ENCODE data around the gene TMEM63B.

- TF ChIP-seq ARNTL (CRISPR knock-in tag; IDR thresholded peaks at IDR 0.05; ENCODE audit: borderline replicate concordance, low read depth) (no peak), POU6F1 (CRISPR knock-in tag; IDR thresholded peaks at IDR 0.05; ENCODE audit: borderline replicate concordance, low read depth) (no peak), OSR1 (CRISPR knock-in tag; IDR thresholded peaks at IDR 0.05) (no peak), ZFP30 (CRISPR knock-in tag; IDR thresholded peaks at IDR 0.05) (no peak), TCF4 (CRISPR knock-in tag; IDR thresholded peaks at IDR 0.05; ENCODE audit: borderline replicate concordance) (no peak), ZC3H10 (CRISPR knock-in tag; IDR thresholded peaks at IDR 0.05) (no peak)
- TF ChIP-seq, protein P1, sequence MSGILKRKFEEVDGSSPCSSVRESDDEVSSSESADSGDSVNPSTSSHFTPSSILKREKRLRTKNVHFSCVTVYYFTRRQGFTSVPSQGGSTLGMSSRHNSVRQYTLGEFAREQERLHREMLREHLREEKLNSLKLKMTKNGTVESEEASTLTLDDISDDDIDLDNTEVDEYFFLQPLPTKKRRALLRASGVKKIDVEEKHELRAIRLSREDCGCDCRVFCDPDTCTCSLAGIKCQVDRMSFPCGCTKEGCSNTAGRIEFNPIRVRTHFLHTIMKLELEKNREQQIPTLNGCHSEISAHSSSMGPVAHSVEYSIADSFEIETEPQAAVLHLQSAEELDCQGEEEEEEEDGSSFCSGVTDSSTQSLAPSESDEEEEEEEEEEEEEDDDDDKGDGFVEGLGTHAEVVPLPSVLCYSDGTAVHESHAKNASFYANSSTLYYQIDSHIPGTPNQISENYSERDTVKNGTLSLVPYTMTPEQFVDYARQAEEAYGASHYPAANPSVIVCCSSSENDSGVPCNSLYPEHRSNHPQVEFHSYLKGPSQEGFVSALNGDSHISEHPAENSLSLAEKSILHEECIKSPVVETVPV (CRISPR knock-in tag; IDR thresholded peaks at IDR 0.05), result no peak
These were observed 4.5 kb downstream of the TMEM63B start for GRCh38 chr6:44131892-44132291.

Measured in SK-N-SH treated with all-trans-retinoic acid at 6 μM for 48 hours (cell line).